ENCODE results near the gene MYRIP. TPM values are rescaled to one million over a fixed set of nuclear protein-coding genes. Genes with fewer than 3 reads are reported as not detected.

The MYRIP gene
- total RNA-seq, 1 donor from 2014 or later = 0.53 TPM

DNA sequence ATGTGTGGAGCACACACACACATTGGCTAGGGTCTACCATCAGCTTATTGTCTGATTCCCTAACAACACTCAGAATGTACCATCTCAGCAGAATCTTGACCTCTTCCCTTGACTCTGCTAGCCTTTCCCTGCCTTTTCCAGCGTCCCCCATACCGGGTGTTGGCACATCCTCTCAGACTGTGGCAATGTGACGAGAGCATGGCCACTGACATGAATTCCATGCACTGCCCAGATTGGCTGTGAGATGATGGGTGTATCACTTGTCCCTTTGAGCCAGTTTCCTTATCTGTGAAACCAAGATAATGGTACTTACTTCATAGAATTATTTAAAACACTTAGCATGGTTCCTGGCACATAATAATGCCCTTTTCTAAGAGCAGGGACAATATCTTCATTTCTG is 439.8 kb downstream of the MYRIP start:
- TF ChIP-seq CTCF (conservative IDR thresholded peaks at IDR 0.05) = no peak
- Mint-ChIP-seq H3K27ac (no peak overlapping the region), H3K9me3 (no peaks in the 10 kb centered on the region)

GRCh38 chr3:40254491-40254890 is 445.1 kb downstream of the MYRIP start:
- no peak overlapping the region for H3K4me3 Mint-ChIP-seq
- no peaks in the 10 kb centered on the region for H3K4me1 Mint-ChIP-seq (ENCODE audit: unreplicated experiment)
- no peaks in the 10 kb centered on the region for H3K9me3 Mint-ChIP-seq
- no peak for DNase-seq (ENCODE audit: extremely low spot score, unreplicated experiment)
- no peak for TF ChIP-seq CTCF (conservative IDR thresholded peaks at IDR 0.05)
- no peaks in the 10 kb centered on the region for H3K36me3 Mint-ChIP-seq
- no peak overlapping the region for H3K27ac Mint-ChIP-seq
- peaks cover 19% of the 10 kb centered on the region for H3K27me3 Mint-ChIP-seq

More for the DNA sequence above, 439.8 kb downstream of the MYRIP start:
- Mint-ChIP-seq H3K36me3 (no peaks in the 10 kb centered on the region), H3K4me3 (no peak overlapping the region), H3K27me3 (peaks cover 14% of the 10 kb centered on the region), H3K4me1 (ENCODE audit: unreplicated experiment) (no peaks in the 10 kb centered on the region)
- no peak for DNase-seq (ENCODE audit: extremely low spot score, unreplicated experiment)

- H3K9me3 Mint-ChIP-seq = no peaks in the 10 kb centered on the region
- H3K4me1 Mint-ChIP-seq (ENCODE audit: unreplicated experiment) = no peaks in the 10 kb centered on the region
- no peaks in the 10 kb centered on the region for H3K36me3 Mint-ChIP-seq
- peaks cover 19% of the 10 kb centered on the region for H3K27me3 Mint-ChIP-seq
- no peak overlapping the region for H3K27ac Mint-ChIP-seq
- H3K4me3 Mint-ChIP-seq = no peak overlapping the region
- no peak for TF ChIP-seq CTCF (conservative IDR thresholded peaks at IDR 0.05)
- DNase-seq (ENCODE audit: extremely low spot score, unreplicated experiment) = no peak
These were observed 445.5 kb downstream of the MYRIP start for GRCh38 chr3:40254891-40255290.

DNA sequence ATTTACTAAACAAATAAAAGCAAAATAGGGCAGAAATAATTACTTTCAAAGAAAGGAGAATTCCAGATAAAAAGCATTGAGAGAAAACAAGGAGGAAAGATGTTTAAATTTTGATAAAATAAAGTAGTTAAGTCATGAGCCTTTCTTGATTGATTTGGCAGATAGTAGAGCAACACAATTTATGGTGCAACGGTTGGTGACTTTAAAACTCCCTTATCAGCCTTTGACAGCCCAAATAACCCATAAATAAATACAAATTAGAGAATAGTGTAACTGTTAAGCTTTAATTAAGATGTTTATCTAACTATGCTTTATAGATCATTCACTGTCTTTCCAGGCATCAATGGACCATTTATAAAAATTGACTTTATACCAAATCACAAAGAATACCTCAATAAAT is 446.1 kb downstream of the MYRIP start:
- Mint-ChIP-seq H3K9me3 (no peaks in the 10 kb centered on the region), H3K4me1 (ENCODE audit: unreplicated experiment) (no peaks in the 10 kb centered on the region), H3K36me3 (no peaks in the 10 kb centered on the region), H3K27ac (no peak overlapping the region), H3K27me3 (peaks cover 21% of the 10 kb centered on the region), H3K4me3 (no peak overlapping the region)
- no peak for TF ChIP-seq CTCF (conservative IDR thresholded peaks at IDR 0.05)
- DNase-seq (ENCODE audit: extremely low spot score, unreplicated experiment) = no peak

- Mint-ChIP-seq H3K4me1 (ENCODE audit: unreplicated experiment) (no peaks in the 10 kb centered on the region), H3K4me3 (no peak overlapping the region), H3K36me3 (no peaks in the 10 kb centered on the region), H3K9me3 (no peaks in the 10 kb centered on the region), H3K27me3 (peaks cover 39% of the 10 kb centered on the region), H3K27ac (no peak overlapping the region)
- DNase-seq (ENCODE audit: extremely low spot score, unreplicated experiment) = no peak
- no peak for TF ChIP-seq CTCF (conservative IDR thresholded peaks at IDR 0.05)
These were observed 448.7 kb downstream of the MYRIP start for GRCh38 chr3:40258064-40258463.

DNA sequence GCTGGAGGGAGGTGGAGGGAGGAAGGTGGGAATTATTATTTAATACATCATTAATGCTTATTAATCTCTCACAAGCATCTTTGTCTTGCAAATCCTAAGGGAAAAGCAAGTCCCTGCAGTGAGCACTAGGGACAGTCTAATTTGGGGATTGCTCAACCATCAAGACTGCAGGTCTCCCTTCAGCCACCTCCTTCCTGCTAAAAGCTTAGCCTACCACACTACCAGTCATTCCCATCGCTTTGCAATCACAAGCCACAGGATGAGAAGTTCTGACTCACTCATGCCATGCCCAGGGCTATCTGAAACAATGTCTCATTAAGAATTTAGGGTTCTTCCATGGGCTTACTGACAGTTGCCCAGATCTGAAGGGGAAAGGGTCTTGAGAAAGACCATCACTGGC is 449.1 kb downstream of the MYRIP start:
- Mint-ChIP-seq H3K27me3 (peaks cover 44% of the 10 kb centered on the region), H3K4me3 (no peak overlapping the region), H3K36me3 (no peaks in the 10 kb centered on the region), H3K27ac (no peak overlapping the region), H3K4me1 (ENCODE audit: unreplicated experiment) (no peaks in the 10 kb centered on the region), H3K9me3 (no peaks in the 10 kb centered on the region)
- TF ChIP-seq CTCF (conservative IDR thresholded peaks at IDR 0.05) = no peak
- DNase-seq (ENCODE audit: extremely low spot score, unreplicated experiment) = no peak

Measured in type B pancreatic cell (in vitro differentiated cells).